HL-60/S4 treated with phorbol 12-myristate 13-acetate at 8.2 ng/mL for 4 days and 3 days (cell line): ENCODE measurements around the gene KCND1.
"Not testable (repeated sequence)": the region's sequence is repeated elsewhere in the genome, so short reads cannot be mapped to it uniquely, and the experiment has no call there.

ENCODE experiments used
- in situ Hi-C: fragments of 300-500 bp; cut with MboI; formaldehyde crosslinking; loops from 2 replicates; pipeline ENCODE4 v1.15.0; 2022; ENCODE audit warnings: low sequenced_read_pairs

KCND1 gene

GRCh38 chrX:48971249-48972219, at the start of gene KCND1:
KCND1 (minus strand) TSS chrX:48971844; CDS start chrX:48970271, 1,573 bp downstream.
- in situ Hi-C loops: no loop called here

DNA sequence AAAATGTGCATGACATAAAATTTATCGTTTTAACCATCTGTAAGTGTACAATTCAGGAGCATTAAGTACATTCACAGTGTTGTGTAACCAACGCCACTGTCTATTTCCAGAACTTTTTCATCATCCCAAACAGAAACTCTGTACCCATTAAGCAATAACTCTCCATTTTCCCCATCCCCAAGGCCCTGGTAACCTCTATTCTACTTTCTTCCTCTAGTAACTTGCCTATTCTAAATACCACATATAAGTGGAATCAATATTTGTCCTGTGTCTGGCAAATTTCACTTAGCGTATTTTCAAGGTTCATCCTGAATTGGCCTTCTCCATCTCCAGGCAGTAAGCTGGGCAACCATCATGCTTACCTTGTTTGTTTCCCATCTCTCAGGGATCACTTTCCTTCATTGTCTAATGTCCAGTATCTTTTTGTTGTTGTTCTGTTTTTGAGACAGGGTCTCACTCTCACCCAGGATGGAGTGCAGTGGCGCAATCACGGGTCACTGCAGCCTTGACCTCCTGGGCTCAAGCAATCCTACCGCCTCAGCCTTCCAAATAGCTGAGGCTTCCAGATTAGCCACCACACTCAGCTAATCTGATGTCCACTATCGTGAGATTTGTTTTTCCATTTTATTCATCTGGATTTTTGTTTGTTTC, 48.1 kb upstream of the KCND1 start:
- in situ Hi-C loops: no loop called here

- in situ Hi-C loops: no loop called here
Observed at GRCh38 chrX:49019050-49019449, 47.4 kb upstream of the KCND1 start.

GRCh38 chrX:49003696-49004095, 32.1 kb upstream of the KCND1 start:
- in situ Hi-C loops: no loop called here

- in situ Hi-C loops: no loop called here
Observed at GRCh38 chrX:49002091-49002935, 30.7 kb upstream of the KCND1 start, which contains the start of gene GRIPAP1. GRIPAP1 (minus strand) TSS chrX:49002264; CDS start chrX:49002229, 35 bp downstream.

DNA sequence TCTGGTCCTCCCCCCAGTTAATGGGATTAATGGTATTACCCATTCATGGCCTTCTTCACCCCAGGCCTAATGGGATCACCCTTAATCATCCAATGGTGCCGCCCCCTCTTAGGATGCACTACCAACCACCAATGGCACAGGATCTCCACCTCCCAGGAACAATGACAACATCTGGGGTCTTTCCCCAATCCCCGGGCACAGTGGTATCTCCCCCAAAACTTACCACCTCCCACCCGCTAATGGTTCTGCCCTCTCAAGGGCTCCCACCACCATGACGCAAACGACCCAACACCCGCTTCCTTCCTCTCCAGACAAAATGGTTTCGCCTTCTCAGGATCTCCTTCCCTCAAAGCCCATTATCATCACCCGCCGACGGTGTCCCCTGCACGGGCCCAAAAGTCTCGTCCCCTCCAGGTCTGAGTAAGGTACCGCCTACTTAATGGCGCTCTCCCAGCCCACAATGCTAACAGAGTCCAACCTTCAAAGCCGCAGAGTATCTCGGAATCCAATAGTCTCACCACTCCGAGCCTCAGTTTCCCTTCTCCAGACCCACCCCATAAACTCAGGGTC, 30.0 kb upstream of the KCND1 start:
- in situ Hi-C loops: no loop called here

DNA sequence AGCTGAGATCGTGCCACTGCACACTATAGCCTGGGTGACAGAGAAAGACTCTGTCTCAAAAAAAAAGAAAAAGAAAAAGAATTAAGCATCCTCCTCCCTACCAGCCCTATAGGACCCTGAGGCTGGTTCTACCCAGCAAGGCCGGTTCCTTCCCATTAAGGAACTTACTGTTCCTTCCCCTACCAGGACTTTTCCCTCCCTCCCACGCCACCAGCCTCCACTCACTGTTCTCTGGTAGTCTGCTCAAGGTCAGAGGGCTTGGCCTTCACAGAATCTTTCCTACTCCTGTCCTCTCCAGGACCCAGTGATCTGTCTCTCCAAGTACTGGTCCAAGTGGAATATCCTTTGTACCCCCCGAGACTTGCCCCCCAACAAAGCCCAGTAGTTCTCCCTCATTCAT, 29.0 kb upstream of the KCND1 start:
- in situ Hi-C loops: no loop called here

GRCh38 chrX:48999030-48999429, 27.4 kb upstream of the KCND1 start:
- in situ Hi-C loops: no loop called here

GRCh38 chrX:48998391-48998790, 26.7 kb upstream of the KCND1 start:
- in situ Hi-C loops: no loop called here

- in situ Hi-C loops: no loop called here
Observed at GRCh38 chrX:48997865-48998264, 26.2 kb upstream of the KCND1 start.

- in situ Hi-C loops: no loop called here
Observed at GRCh38 chrX:48997455-48997854, 25.8 kb upstream of the KCND1 start.

GRCh38 chrX:48996969-48997368, 25.3 kb upstream of the KCND1 start:
- in situ Hi-C loops: no loop called here

DNA sequence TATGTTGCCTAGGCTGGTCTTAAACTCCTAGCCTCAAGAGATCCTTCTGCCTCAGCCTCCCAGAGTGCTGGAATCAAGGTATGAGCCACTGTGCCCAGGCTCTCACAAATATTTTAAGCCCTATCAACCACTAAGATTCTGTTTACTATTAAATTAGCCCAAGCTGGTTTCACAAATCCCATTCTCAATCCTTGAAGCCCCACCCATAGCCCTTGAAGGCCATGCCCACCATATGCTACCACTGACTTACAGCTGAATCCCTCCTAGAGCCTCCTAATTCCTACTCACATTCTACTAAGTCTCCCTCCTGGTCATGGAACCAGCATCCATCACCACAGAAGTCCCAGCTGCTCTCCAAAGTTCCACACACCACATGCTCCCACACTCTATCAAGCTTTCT, 20.7 kb upstream of the KCND1 start:
- in situ Hi-C loops: no loop called here

DNA sequence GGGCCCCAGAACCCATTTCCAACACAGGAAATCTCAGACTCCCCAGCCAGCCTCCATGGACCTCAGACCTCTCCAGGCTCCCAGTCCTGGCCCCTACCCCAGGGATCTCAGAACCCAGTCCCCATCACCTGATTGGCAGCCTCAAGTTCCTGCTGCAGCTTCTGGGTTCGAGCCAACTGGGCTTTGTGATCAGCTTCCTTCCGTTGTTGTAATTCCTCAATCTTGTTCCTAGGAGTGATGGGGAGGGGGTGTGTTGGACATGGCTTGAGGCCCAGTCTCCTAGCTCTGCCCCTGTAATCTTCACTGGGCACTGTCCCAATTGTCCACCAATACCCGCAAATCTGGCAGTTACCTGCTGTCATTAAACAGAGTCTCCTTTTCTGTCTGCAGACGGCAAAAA, 17.8 kb upstream of the KCND1 start:
- in situ Hi-C loops: no loop called here

GRCh38 chrX:48983896-48984295, 12.3 kb upstream of the KCND1 start:
- in situ Hi-C loops: no loop called here

DNA sequence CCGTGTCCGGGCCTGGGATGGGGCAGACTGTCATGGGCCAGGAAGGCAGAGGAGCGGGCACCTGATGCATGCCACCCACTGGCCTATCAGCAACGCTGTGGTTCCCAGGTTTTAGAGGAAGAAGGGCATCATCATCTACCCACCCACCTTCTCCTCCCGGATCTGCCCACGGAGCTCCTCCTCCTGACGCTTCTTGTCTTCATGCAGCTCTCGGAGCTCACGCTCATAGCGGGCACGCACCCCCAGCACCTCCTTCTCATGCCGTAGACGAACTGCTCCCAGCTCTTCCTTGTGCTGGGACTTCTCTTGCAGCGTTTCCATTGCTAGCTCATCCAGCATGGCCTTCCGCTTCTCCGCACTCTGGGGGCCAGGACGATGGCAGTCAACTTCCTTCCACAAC, 11.4 kb upstream of the KCND1 start:
- in situ Hi-C loops: no loop called here

GRCh38 chrX:48981178-48981577, 9.5 kb upstream of the KCND1 start:
- in situ Hi-C loops: no loop called here

- in situ Hi-C loops: not testable (repeated sequence)
Observed at GRCh38 chrX:48980341-48980740, 8.7 kb upstream of the KCND1 start.

GRCh38 chrX:48978226-48978625, 6.6 kb upstream of the KCND1 start:
- in situ Hi-C loops: no loop called here

- in situ Hi-C loops: no loop called here
Observed at GRCh38 chrX:48976086-48976485, 4.4 kb upstream of the KCND1 start.

DNA sequence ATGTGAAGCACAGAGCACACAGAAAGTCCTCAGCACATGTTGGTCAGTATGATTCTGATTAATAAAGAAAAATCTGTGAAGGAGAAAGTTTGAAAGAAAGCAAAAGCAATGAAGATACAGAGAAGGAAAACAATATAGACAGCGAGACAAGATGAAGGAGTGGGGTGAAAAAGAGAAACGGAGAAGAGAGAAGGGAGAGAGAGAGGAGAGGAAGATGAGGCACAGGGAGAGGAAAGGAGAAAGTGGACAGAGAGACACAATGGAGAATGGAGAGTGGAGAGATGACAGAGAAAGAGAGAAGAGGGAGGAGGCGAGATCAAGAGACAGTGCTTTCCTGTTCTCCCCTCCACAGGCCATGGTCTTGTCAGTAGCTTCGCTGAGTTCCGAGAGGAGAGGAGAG, 3.9 kb upstream of the KCND1 start:
- in situ Hi-C loops: no loop called here
